ENCODE measurements around the gene CADPS. TPM values are rescaled to one million over a fixed set of nuclear protein-coding genes. Genes with fewer than 3 reads are reported as not detected.

CADPS gene
- polyA plus RNA-seq, 1 experiment = 0.12 TPM

- no peak for TF ChIP-seq CTCF (IDR thresholded peaks at IDR 0.05; ENCODE audit: low read depth, low read length)
- Histone ChIP-seq H3K9me3 (ENCODE audit: control insufficient read depth, insufficient read depth, low read length) (no peaks in the 10 kb centered on the region), H3K27ac (ENCODE audit: low read depth, low read length) (no peak overlapping the region), H3K27me3 (ENCODE audit: control insufficient read depth, insufficient read depth, low read length) (no peaks in the 10 kb centered on the region), H3K4me3 (ENCODE audit: low read depth, low read length) (no peak overlapping the region)
- no peak for DNase-seq (ENCODE audit: low read depth, low spot score)
- ChIA-PET CTCF (no interaction called here), POLR2A (no interaction called here)
These were observed 196.4 kb downstream of the CADPS start for GRCh38 chr3:62678841-62679240.

- no peak for DNase-seq (ENCODE audit: low read depth, low spot score)
- TF ChIP-seq CTCF (IDR thresholded peaks at IDR 0.05; ENCODE audit: low read depth, low read length) = no peak
- POLR2A ChIA-PET = no interaction called here
- no peak overlapping the region for H3K27ac ChIP-seq (ENCODE audit: low read depth, low read length)
- CTCF ChIA-PET = no interaction called here
- no peaks in the 10 kb centered on the region for H3K27me3 ChIP-seq (ENCODE audit: control insufficient read depth, insufficient read depth, low read length)
- H3K9me3 ChIP-seq (ENCODE audit: control insufficient read depth, insufficient read depth, low read length) = no peaks in the 10 kb centered on the region
- H3K4me3 ChIP-seq (ENCODE audit: low read depth, low read length) = no peak overlapping the region
These were observed 197.3 kb downstream of the CADPS start for GRCh38 chr3:62677926-62678325.

GRCh38 chr3:62676689-62677271 is 198.4 kb downstream of the CADPS start:
- ChIA-PET CTCF (no interaction called here), POLR2A (no interaction called here)
- DNase-seq (ENCODE audit: low read depth, low spot score) = no peak
- H3K27me3 ChIP-seq (ENCODE audit: control insufficient read depth, insufficient read depth, low read length) = no peaks in the 10 kb centered on the region
- no peaks in the 10 kb centered on the region for H3K9me3 ChIP-seq (ENCODE audit: control insufficient read depth, insufficient read depth, low read length)
- H3K27ac ChIP-seq (ENCODE audit: low read depth, low read length) = no peak overlapping the region
- no peak overlapping the region for H3K4me3 ChIP-seq (ENCODE audit: low read depth, low read length)
- TF ChIP-seq CTCF (IDR thresholded peaks at IDR 0.05; ENCODE audit: low read depth, low read length) = no peak

- Histone ChIP-seq H3K4me3 (ENCODE audit: low read depth, low read length) (no peak overlapping the region), H3K9me3 (ENCODE audit: control insufficient read depth, insufficient read depth, low read length) (no peaks in the 10 kb centered on the region), H3K27ac (ENCODE audit: low read depth, low read length) (no peak overlapping the region), H3K27me3 (ENCODE audit: control insufficient read depth, insufficient read depth, low read length) (no peaks in the 10 kb centered on the region)
- TF ChIP-seq CTCF (IDR thresholded peaks at IDR 0.05; ENCODE audit: low read depth, low read length) = no peak
- CTCF ChIA-PET = no interaction called here
- POLR2A ChIA-PET = no interaction called here
- DNase-seq (ENCODE audit: low read depth, low spot score) = no peak
These were observed 199.7 kb downstream of the CADPS start for GRCh38 chr3:62675492-62675891.

- Histone ChIP-seq H3K4me3 (ENCODE audit: low read depth, low read length) (no peak overlapping the region), H3K27ac (ENCODE audit: low read depth, low read length) (no peak overlapping the region), H3K9me3 (ENCODE audit: control insufficient read depth, insufficient read depth, low read length) (no peaks in the 10 kb centered on the region), H3K27me3 (ENCODE audit: control insufficient read depth, insufficient read depth, low read length) (peaks cover 5% of the 10 kb centered on the region)
- ChIA-PET POLR2A (no interaction called here), CTCF (no interaction called here)
- no peak for DNase-seq (ENCODE audit: low read depth, low spot score)
- TF ChIP-seq CTCF (IDR thresholded peaks at IDR 0.05; ENCODE audit: low read depth, low read length) = no peak
These were observed 202.3 kb downstream of the CADPS start for GRCh38 chr3:62672988-62673313.
